ENCODE data around the gene CCDC167.

DNA sequence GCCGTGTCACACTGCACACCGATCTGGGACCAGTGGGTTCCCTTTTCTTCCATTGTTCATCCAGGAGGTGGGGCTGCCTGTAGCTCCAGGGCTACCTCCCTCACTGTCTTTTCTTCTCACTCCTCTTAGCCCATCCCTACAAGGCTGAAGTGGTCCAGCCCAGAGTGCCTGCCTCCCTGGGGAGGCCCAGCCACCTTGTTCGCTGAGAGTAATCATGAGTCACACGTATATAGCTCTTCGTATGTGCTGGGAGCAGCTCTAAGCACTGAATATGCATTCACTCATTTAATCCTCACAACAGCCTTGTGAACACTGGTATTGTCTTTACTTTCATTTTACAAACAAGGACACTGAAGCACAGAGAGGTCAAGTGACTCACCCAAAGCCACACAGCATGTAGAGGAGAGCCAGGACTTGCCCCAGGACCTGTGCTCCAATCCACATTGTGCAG lies 14.7 kb upstream of the CCDC167 start:
- TF ChIP-seq POLR2A (IDR thresholded peaks at IDR 0.05): no peak
- TF ChIP-seq, protein P1, sequence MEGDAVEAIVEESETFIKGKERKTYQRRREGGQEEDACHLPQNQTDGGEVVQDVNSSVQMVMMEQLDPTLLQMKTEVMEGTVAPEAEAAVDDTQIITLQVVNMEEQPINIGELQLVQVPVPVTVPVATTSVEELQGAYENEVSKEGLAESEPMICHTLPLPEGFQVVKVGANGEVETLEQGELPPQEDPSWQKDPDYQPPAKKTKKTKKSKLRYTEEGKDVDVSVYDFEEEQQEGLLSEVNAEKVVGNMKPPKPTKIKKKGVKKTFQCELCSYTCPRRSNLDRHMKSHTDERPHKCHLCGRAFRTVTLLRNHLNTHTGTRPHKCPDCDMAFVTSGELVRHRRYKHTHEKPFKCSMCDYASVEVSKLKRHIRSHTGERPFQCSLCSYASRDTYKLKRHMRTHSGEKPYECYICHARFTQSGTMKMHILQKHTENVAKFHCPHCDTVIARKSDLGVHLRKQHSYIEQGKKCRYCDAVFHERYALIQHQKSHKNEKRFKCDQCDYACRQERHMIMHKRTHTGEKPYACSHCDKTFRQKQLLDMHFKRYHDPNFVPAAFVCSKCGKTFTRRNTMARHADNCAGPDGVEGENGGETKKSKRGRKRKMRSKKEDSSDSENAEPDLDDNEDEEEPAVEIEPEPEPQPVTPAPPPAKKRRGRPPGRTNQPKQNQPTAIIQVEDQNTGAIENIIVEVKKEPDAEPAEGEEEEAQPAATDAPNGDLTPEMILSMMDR (IDR thresholded peaks at IDR 0.05): no peak
- no peak for TF ChIP-seq EP300 (IDR thresholded peaks at IDR 0.05)
